HG03571 (cell line): ENCODE results near the gene GUSB.
"Not testable (repeated sequence)": the region's sequence is repeated elsewhere in the genome, so short reads cannot be mapped to it uniquely, and the experiment has no call there.

Experiments
- ATAC-seq: cut with Tn5 transposase; IDR thresholded peaks from one replicate; pipeline ENCODE4 v1.9.1; 2021; ENCODE audit not compliant: unreplicated experiment

The GUSB gene

GRCh38 chr7:65975814-65976445, 6.1 kb downstream of the GUSB start:
- no peak for ATAC-seq

GRCh38 chr7:65974876-65975275, 7.1 kb downstream of the GUSB start:
- ATAC-seq, result no peak

- no peak for ATAC-seq
Measured at GRCh38 chr7:65974191-65974801, 7.7 kb downstream of the GUSB start.

GRCh38 chr7:65972976-65973375, 9.0 kb downstream of the GUSB start:
- no peak for ATAC-seq

GRCh38 chr7:65971021-65971420, 11.0 kb downstream of the GUSB start:
- no peak for ATAC-seq

GRCh38 chr7:65968256-65969185, 13.5 kb downstream of the GUSB start:
- ATAC-seq, result no peak

GRCh38 chr7:65967361-65968155, 14.5 kb downstream of the GUSB start:
- ATAC-seq, result no peak

GRCh38 chr7:65966146-65966545, 15.9 kb downstream of the GUSB start:
- no peak for ATAC-seq

- not testable (repeated sequence) for ATAC-seq
Measured at GRCh38 chr7:65964671-65965070, 17.3 kb downstream of the GUSB start.

- ATAC-seq, result no peak
Measured at GRCh38 chr7:65962033-65962432, 20.0 kb downstream of the GUSB start.

GRCh38 chr7:65960351-65961074, 21.5 kb downstream of the GUSB start:
- no peak for ATAC-seq

GRCh38 chr7:65955718-65956117, 26.3 kb downstream of the GUSB start:
- no peak for ATAC-seq

- no peak for ATAC-seq
Measured at GRCh38 chr7:65953890-65954450, 28.0 kb downstream of the GUSB start.

GRCh38 chr7:65953001-65953720, 28.9 kb downstream of the GUSB start:
- ATAC-seq, result no peak

- ATAC-seq, result no peak
Measured at GRCh38 chr7:65951837-65952578, 30.0 kb downstream of the GUSB start.

GRCh38 chr7:65946904-65947303, 35.1 kb downstream of the GUSB start:
- no peak for ATAC-seq

GRCh38 chr7:65945787-65946186, 36.2 kb downstream of the GUSB start:
- not testable (repeated sequence) for ATAC-seq

- ATAC-seq, result no peak
Measured at GRCh38 chr7:65938336-65938895, 43.6 kb downstream of the GUSB start.
